ENCODE results near the gene TNNT3. TPM values are rescaled to one million over a fixed set of nuclear protein-coding genes. Genes with fewer than 3 reads are reported as not detected.
"Not testable (repeated sequence)": the region's sequence is repeated elsewhere in the genome, so short reads cannot be mapped to it uniquely, and the experiment has no call there.

The TNNT3 gene
- total RNA-seq, 1 experiment from 2014 or later, result not detected

GRCh38 chr11:1875093-1875850, 44.2 kb upstream of the TNNT3 start:
- no peaks in the 10 kb centered on the region for H3K27me3 Mint-ChIP-seq (ENCODE audit: insufficient read depth, unreplicated experiment)
- no peaks in the 10 kb centered on the region for H3K36me3 Mint-ChIP-seq (ENCODE audit: insufficient read depth, unreplicated experiment)
- ChIA-PET POLR2A (interaction anchor here (0.6 kb wide), 1 partner anchor 48 kb away, joined by 3 read pairs; no protein-coding TSS in a partner anchor), CTCF (interaction anchor here (0.5 to 3.6 kb wide), 10 partner anchors 15 to 673 kb away, joined by 3 to 18 read pairs (median 4); partner anchors contain the start of gene SYT8)
- no peak overlapping the region for H3K27ac Mint-ChIP-seq (ENCODE audit: low read depth, unreplicated experiment)
- DNase-seq (ENCODE audit: unreplicated experiment), result peak; percentile 18
- no peak for TF ChIP-seq CTCF (IDR thresholded peaks at IDR 0.05; ENCODE audit: unreplicated experiment)
- no TSS peak for BruUV-seq (replicated peaks)
- no peaks in the 10 kb centered on the region for H3K9me3 Mint-ChIP-seq (ENCODE audit: unreplicated experiment)
- peaks cover 29% of the 10 kb centered on the region for H3K4me1 Mint-ChIP-seq (ENCODE audit: insufficient read depth, unreplicated experiment)
- no peak overlapping the region for H3K4me3 Mint-ChIP-seq (ENCODE audit: unreplicated experiment)
- intact Hi-C loops (cut with micrococcal nuclease), result loop anchor here (5.0 kb wide), 1 partner anchor 38 kb away; the partner anchor contains the start of gene TNNI2

GRCh38 chr11:1875851-1876301, 43.6 kb upstream of the TNNT3 start:
- H3K9me3 Mint-ChIP-seq (ENCODE audit: unreplicated experiment); DNase-seq (ENCODE audit: unreplicated experiment); H3K36me3 Mint-ChIP-seq (ENCODE audit: insufficient read depth, unreplicated experiment); BruUV-seq (replicated peaks); H3K27me3 Mint-ChIP-seq (ENCODE audit: insufficient read depth, unreplicated experiment): not testable (repeated sequence)
- POLR2A ChIA-PET, result interaction anchor here (0.7 to 1.1 kb wide), 3 partner anchors 11 to 223 kb away, joined by 3 to 4 read pairs (median 3); no protein-coding TSS in a partner anchor
- Mint-ChIP-seq H3K4me1 (ENCODE audit: insufficient read depth, unreplicated experiment) (peaks cover 29% of the 10 kb centered on the region), H3K4me3 (ENCODE audit: unreplicated experiment) (peak overlapping the region; percentile 73), H3K27ac (ENCODE audit: low read depth, unreplicated experiment) (peak overlapping the region; percentile 83)
- CTCF ChIA-PET, result interaction anchor here (0.6 to 3.6 kb wide), 20 partner anchors 12 to 298 kb away, joined by 3 to 18 read pairs (median 4); partner anchors contain the start of gene SYT8
- intact Hi-C loops (cut with micrococcal nuclease), result loop anchor here (5.0 kb wide), 1 partner anchor 39 kb away; the partner anchor contains the start of gene TNNI2

- POLR2A ChIA-PET, result interaction anchor here (0.6 to 1.2 kb wide), 6 partner anchors 12 to 224 kb away, joined by 3 to 4 read pairs (median 3); partner anchors contain the start of gene SYT8
- Mint-ChIP-seq H3K27ac (ENCODE audit: low read depth, unreplicated experiment) (peak overlapping the region; percentile 83), H3K27me3 (ENCODE audit: insufficient read depth, unreplicated experiment) (no peaks in the 10 kb centered on the region), H3K4me3 (ENCODE audit: unreplicated experiment) (peak overlapping the region; percentile 73), H3K9me3 (ENCODE audit: unreplicated experiment) (no peaks in the 10 kb centered on the region), H3K4me1 (ENCODE audit: insufficient read depth, unreplicated experiment) (peaks cover 29% of the 10 kb centered on the region), H3K36me3 (ENCODE audit: insufficient read depth, unreplicated experiment) (no peaks in the 10 kb centered on the region)
- TF ChIP-seq CTCF (IDR thresholded peaks at IDR 0.05; ENCODE audit: unreplicated experiment), result peak; percentile 62
- BruUV-seq (replicated peaks), result no TSS peak
- CTCF ChIA-PET, result interaction anchor here (0.6 to 3.6 kb wide), 26 partner anchors 12 to 544 kb away, joined by 3 to 18 read pairs (median 4); partner anchors contain the start of gene SYT8
- intact Hi-C loops (cut with micrococcal nuclease), result loop anchor here (5.0 kb wide), 1 partner anchor 39 kb away; the partner anchor contains the start of gene TNNI2
- DNase-seq (ENCODE audit: unreplicated experiment), result peak; percentile 80
Measured at GRCh38 chr11:1876361-1877063, 43.0 kb upstream of the TNNT3 start.

- H3K27ac Mint-ChIP-seq (ENCODE audit: low read depth, unreplicated experiment), result peak overlapping the region; percentile 87
- no peaks in the 10 kb centered on the region for H3K36me3 Mint-ChIP-seq (ENCODE audit: insufficient read depth, unreplicated experiment)
- no peaks in the 10 kb centered on the region for H3K9me3 Mint-ChIP-seq (ENCODE audit: unreplicated experiment)
- peak; percentile 83 for DNase-seq (ENCODE audit: unreplicated experiment)
- peaks cover 29% of the 10 kb centered on the region for H3K4me1 Mint-ChIP-seq (ENCODE audit: insufficient read depth, unreplicated experiment)
- no peak for TF ChIP-seq CTCF (IDR thresholded peaks at IDR 0.05; ENCODE audit: unreplicated experiment)
- BruUV-seq (replicated peaks), result no TSS peak
- H3K27me3 Mint-ChIP-seq (ENCODE audit: insufficient read depth, unreplicated experiment), result no peaks in the 10 kb centered on the region
- ChIA-PET CTCF (interaction anchor here (0.6 to 3.6 kb wide), 13 partner anchors 30 to 281 kb away, joined by 3 to 18 read pairs (median 7); partner anchors contain the start of gene SYT8), POLR2A (interaction anchor here (0.6 to 1.2 kb wide), 3 partner anchors 24 to 113 kb away, joined by 3 to 4 read pairs (median 3); partner anchors contain the start of gene SYT8)
- H3K4me3 Mint-ChIP-seq (ENCODE audit: unreplicated experiment), result peak overlapping the region; percentile 73
- intact Hi-C loops (cut with micrococcal nuclease), result loop anchor here (5.0 kb wide), 1 partner anchor 40 kb away; the partner anchor contains the start of gene TNNI2
Measured at GRCh38 chr11:1877211-1878136, 42.0 kb upstream of the TNNT3 start.

Measured in MCF 10A (cell line).